ENCODE data around the gene MAN1A1.
"Not testable (repeated sequence)": the region's sequence is repeated elsewhere in the genome, so short reads cannot be mapped to it uniquely, and the experiment has no call there.

Gene MAN1A1

DNA sequence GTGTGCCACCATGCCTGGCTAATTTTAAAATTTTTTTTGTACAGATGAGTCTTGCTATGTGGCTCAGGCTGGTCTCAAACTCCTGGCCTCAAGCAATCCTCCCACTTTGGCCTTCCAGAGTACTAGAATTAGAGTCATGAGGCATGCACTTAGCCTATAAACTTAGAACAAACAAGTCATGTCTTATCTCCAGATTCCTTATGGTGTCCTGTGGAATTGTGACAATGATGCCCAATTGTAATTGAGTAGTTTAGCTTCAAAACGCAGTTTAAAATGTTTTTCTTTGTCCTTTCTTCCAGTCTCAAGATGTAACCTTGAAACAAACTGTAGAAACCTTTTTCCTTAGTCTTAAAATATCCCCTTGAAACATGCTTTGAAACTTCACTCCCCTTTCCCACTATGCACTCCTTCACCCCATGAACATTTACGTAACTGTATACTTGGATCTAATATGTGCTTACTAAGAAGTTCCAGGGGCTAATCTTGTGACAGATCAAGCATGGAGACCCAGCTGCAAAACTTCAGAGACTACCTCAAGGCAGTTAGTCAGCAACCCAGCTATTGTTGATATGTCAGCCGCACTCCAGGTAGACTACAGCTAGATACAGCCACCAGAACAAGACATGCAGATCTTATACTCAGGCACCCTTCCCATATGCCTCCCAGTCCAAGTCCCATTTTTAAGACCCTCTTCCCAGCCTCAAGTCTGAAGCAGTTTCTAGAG, 46.2 kb downstream of the MAN1A1 start:
- no peak for DNase-seq (ENCODE audit: low spot score)

DNA sequence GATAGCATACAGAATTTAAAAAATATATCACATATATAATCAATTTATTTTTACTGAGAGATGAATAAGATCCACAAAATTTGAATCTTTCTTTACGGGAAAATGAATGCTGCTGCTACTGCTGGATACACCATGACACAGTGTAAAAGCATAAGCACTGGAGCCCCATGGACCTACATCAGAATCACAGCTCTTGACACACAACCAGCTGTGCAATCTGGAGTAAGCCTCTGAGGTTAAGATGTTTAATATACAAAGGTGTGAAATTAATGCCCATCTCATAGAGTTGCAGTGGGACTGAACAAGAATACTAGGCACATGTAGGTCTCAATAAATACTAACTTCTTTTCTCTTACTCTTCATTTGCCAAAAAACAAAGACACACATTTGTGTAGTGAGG, 48.1 kb downstream of the MAN1A1 start:
- no peak for DNase-seq (ENCODE audit: low spot score)

- no peak for DNase-seq (ENCODE audit: low spot score)
Observed at GRCh38 chr6:119299694-119300093, 49.9 kb downstream of the MAN1A1 start.

DNA sequence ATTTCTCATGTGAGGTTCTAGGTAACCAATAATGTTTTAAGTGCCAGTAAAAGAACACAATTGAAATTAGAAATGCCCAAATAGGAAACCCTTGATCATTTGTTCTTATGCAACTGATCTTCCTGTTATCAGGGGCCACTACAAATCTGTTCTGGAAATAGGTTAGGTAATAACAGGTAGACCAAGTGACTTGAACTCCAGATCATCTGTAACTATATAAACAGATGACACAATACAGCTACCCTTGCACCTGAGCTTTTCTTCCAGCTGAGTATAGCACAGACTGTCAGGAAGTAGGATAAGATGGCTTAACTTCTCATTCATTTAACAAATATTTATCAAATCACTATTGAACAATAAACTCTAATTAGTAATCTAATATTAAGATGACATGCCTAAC, 52.5 kb downstream of the MAN1A1 start:
- no peak for DNase-seq (ENCODE audit: low spot score)

- DNase-seq (ENCODE audit: low spot score) = no peak
Observed at GRCh38 chr6:119296036-119297035, 53.2 kb downstream of the MAN1A1 start.

DNA sequence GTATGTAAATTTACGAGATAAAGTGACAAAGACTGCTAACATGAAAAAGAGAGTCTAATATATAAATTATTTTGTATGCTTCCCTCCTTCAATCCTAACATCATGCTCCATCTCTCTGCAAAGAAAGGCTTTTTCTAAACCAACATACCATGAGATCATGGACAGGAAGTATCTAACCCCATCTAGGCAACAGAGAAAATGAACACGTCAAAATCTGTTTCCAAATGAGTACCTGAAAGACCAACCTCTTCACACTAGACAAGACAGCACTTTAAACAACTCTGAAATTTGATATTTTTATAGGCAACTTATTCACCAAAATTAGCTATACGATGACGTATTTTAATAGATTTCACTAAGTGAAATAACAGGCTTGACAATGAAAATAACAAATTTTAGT, 54.6 kb downstream of the MAN1A1 start:
- DNase-seq (ENCODE audit: low spot score) = no peak

- not testable (repeated sequence) for DNase-seq (ENCODE audit: low spot score)
Observed at GRCh38 chr6:119291060-119291459, 58.5 kb downstream of the MAN1A1 start.

GRCh38 chr6:119290306-119290705, 59.3 kb downstream of the MAN1A1 start:
- no peak for DNase-seq (ENCODE audit: low spot score)

DNA sequence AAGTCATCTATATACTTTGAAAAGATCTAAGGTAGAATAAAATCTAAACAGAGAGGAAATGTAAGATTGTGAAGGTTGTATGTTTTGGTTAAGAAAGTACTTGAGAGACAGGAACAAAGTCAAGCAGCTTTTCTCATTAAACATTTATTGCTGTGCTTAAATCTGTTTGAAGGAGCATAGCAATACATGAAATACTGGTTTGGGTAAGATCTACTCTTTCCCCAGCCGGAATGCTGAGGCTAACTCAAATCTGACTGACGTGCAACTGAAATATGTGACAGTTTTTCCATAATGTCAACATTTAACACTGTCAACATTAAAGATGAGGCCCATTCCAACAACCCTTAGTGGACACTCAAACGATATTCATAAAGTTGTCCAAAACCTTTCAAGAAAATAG, 59.9 kb downstream of the MAN1A1 start:
- no peak for DNase-seq (ENCODE audit: low spot score)

- DNase-seq (ENCODE audit: low spot score) = no peak
Observed at GRCh38 chr6:119285908-119286625, 63.5 kb downstream of the MAN1A1 start.

DNA sequence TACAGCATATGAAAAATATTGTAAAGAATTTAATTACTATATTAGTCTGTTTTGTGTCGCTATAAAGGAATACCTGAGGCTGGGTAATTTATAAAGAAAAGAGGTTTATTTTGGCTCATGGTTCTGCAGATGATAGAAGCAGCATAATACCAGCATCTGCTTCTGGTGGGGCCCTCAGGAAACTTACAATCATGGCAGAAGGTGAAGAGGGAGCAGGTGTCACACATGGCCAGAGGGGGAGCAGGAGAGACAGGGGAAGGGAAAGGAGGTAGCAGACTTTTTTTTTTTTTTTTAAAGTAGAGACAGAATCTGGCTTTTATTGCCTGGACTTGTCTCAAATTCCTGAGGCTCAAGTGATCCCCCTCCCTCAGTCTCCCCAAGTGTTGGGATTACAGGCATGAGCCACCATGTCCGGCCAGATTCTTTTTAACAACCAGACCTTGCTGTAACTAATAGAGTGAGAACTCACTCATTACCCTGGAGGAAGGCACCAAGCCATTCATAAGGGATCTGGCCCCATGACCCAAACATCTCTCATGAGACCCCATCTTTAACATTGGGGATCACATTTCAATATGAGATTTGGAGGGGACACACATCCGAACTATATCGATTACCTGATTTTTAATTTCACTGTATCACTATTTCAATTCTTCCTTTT, 64.6 kb downstream of the MAN1A1 start:
- no peak for DNase-seq (ENCODE audit: low spot score)

DNA sequence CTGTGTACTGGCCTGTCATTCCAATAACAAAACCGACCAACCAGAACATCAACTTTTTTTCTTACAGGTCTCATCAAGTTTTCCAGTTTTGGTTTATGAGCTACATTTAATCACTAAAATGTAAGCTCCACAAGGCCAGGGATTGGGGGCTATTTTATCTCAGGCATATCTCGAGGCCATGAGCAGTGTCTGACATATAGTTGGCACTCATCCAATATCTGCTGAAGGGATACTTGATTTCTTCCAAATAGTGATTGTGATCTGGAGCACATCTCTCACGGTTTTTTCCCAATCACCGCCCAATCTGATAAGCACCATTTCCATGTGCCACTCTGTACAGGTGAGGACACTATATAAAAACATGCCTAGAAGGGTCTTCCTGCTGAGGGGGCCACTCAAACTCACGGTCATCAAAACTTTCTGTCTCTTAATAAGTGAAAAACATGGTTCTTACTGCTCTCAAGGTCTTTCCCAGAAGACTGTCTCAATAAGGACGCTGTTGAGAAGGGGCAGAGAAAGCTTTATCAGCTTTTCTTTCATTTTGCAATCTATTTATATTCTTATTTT, 65.5 kb downstream of the MAN1A1 start:
- no peak for DNase-seq (ENCODE audit: low spot score)

- DNase-seq (ENCODE audit: low spot score) = no peak
Observed at GRCh38 chr6:119283214-119283613, 66.3 kb downstream of the MAN1A1 start.

DNA sequence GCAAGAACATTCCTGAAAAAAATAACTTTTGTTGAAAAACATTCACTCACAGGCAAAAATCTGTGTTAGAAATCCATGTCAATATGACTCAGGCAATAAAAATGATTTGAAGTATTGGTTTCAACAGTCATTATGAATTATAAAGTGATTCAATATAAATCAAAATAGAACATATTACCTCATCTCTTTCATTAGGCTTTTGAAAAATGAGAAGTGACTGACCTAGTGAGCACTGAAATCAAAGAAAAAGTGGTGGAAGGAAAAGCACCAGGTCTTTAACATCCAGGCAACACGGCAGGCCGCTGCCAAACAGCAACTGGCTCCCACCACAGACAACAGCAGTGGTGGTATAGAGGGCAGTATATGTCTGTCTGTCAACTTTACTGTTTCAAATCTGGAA, 68.9 kb downstream of the MAN1A1 start:
- DNase-seq (ENCODE audit: low spot score) = no peak

DNA sequence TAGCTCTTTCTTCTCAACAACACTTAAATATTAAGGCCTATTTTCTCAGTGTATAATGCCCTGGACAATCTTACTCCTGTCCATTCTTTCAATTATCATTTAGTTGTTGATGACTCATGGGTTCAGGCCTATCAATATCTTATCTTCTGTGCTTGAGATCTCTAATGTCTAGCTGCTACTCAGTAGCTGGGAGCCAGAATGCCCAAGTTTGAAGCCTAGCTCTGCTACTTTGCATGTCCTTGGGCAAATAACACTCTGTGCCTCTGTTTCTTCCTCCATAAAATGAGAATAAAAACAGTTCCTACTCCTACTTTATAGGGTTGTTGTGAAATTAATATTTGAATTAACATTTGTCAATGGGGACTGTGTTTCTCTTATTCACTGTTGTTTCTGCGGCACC, 69.5 kb downstream of the MAN1A1 start:
- no peak for DNase-seq (ENCODE audit: low spot score)

- no peak for DNase-seq (ENCODE audit: low spot score)
Observed at GRCh38 chr6:119278625-119279024, 70.9 kb downstream of the MAN1A1 start.

DNA sequence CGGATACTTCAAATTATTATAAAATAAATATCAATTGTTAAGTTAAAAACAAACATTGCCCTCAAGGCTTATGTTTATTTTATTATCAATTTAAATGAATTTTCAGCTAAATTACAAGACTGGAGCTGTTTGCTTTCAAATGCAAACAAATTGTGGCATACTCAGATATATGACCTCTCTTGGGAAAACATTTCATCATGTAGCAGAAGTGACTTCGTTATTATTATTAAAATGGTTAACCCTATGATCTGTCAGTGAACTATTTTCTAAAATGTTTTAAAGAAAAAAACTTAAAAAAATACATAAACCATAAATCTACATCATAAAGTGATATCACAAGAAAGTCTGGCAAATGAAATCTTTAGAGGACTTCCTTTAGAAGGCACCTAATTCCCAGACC, 72.5 kb downstream of the MAN1A1 start:
- no peak for DNase-seq (ENCODE audit: low spot score)

DNA sequence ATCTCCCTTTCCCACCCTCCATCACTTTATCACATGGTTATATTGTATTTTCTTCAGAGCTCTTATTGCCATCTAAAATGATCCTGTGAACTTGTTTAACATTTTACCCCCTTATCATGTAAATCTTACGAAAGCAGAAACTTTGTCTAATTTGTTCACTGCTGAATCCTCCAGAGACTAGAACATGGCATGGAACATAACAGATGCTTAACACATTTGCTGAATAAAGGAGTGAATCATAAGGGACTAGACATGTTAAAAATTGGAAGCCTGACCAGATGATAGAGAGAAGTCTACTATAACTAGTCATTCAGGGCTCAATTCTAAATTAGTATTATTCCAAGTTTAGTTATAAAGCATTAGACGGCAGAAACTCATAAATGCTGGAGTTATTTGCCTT, 73.3 kb downstream of the MAN1A1 start:
- no peak for DNase-seq (ENCODE audit: low spot score)

- no peak for DNase-seq (ENCODE audit: low spot score)
Observed at GRCh38 chr6:119274197-119274595, 75.4 kb downstream of the MAN1A1 start.

DNA sequence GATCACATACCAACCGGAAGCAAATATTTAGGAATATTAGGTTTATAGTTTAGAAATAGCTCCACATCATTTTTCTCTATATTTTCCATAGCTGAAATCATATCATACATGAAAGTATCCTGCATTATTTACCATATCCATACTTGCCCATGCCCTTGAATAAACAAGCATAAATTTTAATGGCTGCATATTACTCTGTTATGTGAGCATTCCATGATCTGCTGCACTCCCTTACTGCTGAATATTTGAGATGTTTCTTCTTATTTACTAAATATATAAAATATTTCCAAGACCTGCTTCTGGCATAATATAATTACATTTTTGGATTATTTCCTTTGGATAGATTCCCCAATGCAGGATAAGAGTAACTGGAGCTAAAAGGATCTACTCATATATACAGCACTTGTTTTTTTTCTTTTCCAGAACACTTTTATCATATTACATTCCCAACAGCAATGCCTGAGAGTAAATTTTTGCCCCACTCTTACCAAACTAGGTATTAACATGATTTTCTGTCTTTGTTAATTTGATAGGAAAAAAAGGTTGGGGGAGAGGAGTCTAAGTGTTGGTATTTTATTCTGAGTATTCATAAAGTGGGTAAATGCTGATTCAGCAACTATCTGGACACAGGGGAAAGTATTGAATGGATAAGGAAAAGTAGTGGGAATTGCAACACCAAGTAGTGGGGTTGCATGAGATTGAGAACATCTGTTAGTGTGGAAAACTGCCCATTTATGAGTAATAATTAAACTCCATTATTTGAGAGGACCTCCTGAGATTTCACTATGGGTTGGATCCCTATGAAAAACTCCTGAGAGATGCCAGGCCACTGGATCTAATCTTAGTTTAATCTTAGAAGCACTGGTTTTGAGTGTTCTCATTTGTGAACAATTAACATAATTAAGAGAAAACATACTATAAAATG, 76.0 kb downstream of the MAN1A1 start:
- no peak for DNase-seq (ENCODE audit: low spot score)

GRCh38 chr6:119270545-119270944, 79.0 kb downstream of the MAN1A1 start:
- no peak for DNase-seq (ENCODE audit: low spot score)
